Parathyroid adenoma (tissue), 2 donors: ENCODE results near the gene BCR.

Source experiments
- H2AFZ ChIP-seq: fragments of 300-600 bp; sonication (generic); one replicate; pipeline ENCODE4 v1.7.0; 2017; ENCODE audit warnings: antibody characterized with exemption, mild to moderate bottlenecking
- H3K27ac ChIP-seq: fragments of 300-600 bp; sonication (generic); one replicate; pipeline ENCODE4 v1.7.0; 2017
- H3K27me3 ChIP-seq: fragments of 300-600 bp; sonication (generic); one replicate; pipeline ENCODE4 v1.7.0; 2017; ENCODE audit warnings: low read length; ENCODE audit not compliant: control insufficient read depth, insufficient read depth
- H3K36me3 ChIP-seq: fragments of 300-600 bp; sonication (generic); one replicate; pipeline ENCODE4 v1.7.0; 2017; ENCODE audit warnings: low read length; ENCODE audit not compliant: control insufficient read depth, insufficient read depth
- H3K4me1 ChIP-seq: fragments of 300-600 bp; sonication (generic); one replicate; pipeline ENCODE4 v1.7.0; 2017; ENCODE audit warnings: control low read depth
- H3K4me2 ChIP-seq: fragments of 300-600 bp; sonication (generic); one replicate; pipeline ENCODE4 v1.7.0; 2017; ENCODE audit warnings: low read length
- H3K4me3 ChIP-seq: fragments of 300-600 bp; sonication (generic); one replicate; pipeline ENCODE4 v1.7.0; 2017; ENCODE audit warnings: low read depth, low read length
- H3K79me2 ChIP-seq: fragments of 300-600 bp; sonication (generic); one replicate; pipeline ENCODE4 v1.7.0; 2017; ENCODE audit warnings: control low read depth
- H3K9ac ChIP-seq: fragments of 300-600 bp; sonication (generic); one replicate; pipeline ENCODE4 v1.7.0; 2017; ENCODE audit warnings: mild to moderate bottlenecking
- H3K9me3 ChIP-seq: fragments of 300-600 bp; sonication (generic); one replicate; pipeline ENCODE4 v1.7.0; 2017; ENCODE audit warnings: low read length; ENCODE audit not compliant: control insufficient read depth
- TF ChIP-seq, protein P1 (sequence below): fragments of 300-600 bp; sonication (generic); IDR thresholded peaks from one replicate; pipeline ENCODE4 v1.7.0; 2017; ENCODE audit warnings: antibody characterized with exemption, mild to moderate bottlenecking
- donor health status: primary hyperparathyroidism.

Gene BCR

DNA sequence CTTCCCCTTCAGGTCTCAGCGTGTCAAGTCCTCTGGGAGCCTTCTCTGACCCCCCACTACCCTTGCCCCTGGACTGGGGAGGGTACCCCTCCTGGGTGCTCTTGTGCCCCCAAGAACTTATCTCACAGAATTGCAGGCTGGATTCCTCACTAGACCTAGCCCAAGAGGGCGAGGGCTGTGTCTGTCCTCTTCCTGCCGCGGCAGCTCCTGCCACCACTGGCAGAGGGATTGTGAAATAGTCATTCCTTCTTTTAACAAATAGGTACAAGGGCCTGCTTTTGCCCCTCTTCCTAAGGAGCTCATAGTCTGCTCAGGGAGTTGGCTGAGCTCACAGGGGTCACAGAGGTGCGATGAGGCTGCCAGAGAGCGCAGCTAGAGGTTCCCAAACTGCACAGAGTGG lies 29.5 kb upstream of the BCR start:
- Histone ChIP-seq H2AFZ (no peak overlapping the region), H3K4me3 (no peak overlapping the region), H3K36me3 (no peaks in the 10 kb centered on the region), H3K27me3 (no peaks in the 10 kb centered on the region), H3K27ac (no peak overlapping the region), H3K9ac (no peak overlapping the region), H3K9me3 (no peaks in the 10 kb centered on the region), H3K4me1 (peaks cover 2% of the 10 kb centered on the region), H3K79me2 (no peaks in the 10 kb centered on the region), H3K4me2 (no peak overlapping the region)
- TF ChIP-seq, protein P1, sequence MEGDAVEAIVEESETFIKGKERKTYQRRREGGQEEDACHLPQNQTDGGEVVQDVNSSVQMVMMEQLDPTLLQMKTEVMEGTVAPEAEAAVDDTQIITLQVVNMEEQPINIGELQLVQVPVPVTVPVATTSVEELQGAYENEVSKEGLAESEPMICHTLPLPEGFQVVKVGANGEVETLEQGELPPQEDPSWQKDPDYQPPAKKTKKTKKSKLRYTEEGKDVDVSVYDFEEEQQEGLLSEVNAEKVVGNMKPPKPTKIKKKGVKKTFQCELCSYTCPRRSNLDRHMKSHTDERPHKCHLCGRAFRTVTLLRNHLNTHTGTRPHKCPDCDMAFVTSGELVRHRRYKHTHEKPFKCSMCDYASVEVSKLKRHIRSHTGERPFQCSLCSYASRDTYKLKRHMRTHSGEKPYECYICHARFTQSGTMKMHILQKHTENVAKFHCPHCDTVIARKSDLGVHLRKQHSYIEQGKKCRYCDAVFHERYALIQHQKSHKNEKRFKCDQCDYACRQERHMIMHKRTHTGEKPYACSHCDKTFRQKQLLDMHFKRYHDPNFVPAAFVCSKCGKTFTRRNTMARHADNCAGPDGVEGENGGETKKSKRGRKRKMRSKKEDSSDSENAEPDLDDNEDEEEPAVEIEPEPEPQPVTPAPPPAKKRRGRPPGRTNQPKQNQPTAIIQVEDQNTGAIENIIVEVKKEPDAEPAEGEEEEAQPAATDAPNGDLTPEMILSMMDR = no peak

DNA sequence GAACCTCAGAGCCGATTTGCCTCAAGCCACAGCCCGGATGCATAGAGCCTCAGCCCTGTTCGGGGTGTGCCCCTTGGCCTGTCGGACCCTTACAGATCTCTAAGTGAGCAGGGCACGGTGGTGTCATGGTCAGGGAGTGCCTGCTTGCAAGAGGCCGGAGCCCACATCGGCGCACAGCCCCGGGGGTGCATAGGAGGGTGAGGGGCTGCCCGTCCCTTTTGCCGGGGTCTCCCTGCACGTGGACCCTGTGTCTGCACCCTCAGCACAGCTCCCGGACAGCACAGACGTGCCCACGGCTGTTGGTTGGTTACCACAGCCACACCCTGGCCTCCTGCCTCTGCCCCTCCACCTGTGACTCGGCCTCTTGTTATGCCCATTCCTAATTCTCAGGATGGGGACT lies 28.5 kb upstream of the BCR start:
- Histone ChIP-seq H3K4me1 (peaks cover under 1% of the 10 kb centered on the region), H3K79me2 (no peaks in the 10 kb centered on the region), H3K9me3 (no peaks in the 10 kb centered on the region), H3K27me3 (no peaks in the 10 kb centered on the region), H3K9ac (no peak overlapping the region), H3K4me2 (no peak overlapping the region), H2AFZ (no peak overlapping the region), H3K4me3 (no peak overlapping the region), H3K27ac (no peak overlapping the region), H3K36me3 (no peaks in the 10 kb centered on the region)
- TF ChIP-seq, protein P1 = no peak

- no peaks in the 10 kb centered on the region for H3K27me3 ChIP-seq
- H3K27ac ChIP-seq = no peak overlapping the region
- no peaks in the 10 kb centered on the region for H3K79me2 ChIP-seq
- TF ChIP-seq, protein P1 = no peak
- H3K4me3 ChIP-seq = no peak overlapping the region
- H3K36me3 ChIP-seq = no peaks in the 10 kb centered on the region
- H2AFZ ChIP-seq = no peak overlapping the region
- H3K4me1 ChIP-seq = no peaks in the 10 kb centered on the region
- H3K9ac ChIP-seq = no peak overlapping the region
- no peaks in the 10 kb centered on the region for H3K9me3 ChIP-seq
- no peak overlapping the region for H3K4me2 ChIP-seq
Measured at GRCh38 chr22:23152238-23153114, 27.8 kb upstream of the BCR start.

DNA sequence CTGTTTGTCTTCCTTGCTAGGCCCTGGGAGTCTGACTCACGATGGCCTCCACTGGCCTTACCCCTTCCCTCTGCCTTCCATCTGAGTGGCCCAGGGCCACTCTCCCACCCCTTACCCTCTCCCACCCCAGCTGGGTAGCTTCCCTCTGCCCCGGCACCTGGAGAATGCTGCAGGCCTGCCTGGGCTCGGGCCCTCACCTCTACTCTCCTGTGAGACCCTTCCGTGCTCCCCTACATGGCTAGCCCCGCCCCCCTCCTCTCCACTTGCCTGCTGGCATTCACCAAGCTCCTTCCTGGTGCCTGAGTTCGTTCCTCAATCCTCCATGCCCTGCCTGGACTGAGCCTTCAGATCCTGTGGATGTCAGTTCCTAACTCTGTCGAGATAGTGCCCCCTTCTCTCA lies 26.3 kb upstream of the BCR start:
- Histone ChIP-seq H3K79me2 (no peaks in the 10 kb centered on the region), H3K27me3 (no peaks in the 10 kb centered on the region), H3K9ac (no peak overlapping the region), H3K36me3 (no peaks in the 10 kb centered on the region), H3K4me2 (no peak overlapping the region), H3K27ac (no peak overlapping the region), H3K9me3 (no peaks in the 10 kb centered on the region), H3K4me1 (no peaks in the 10 kb centered on the region), H2AFZ (no peak overlapping the region), H3K4me3 (no peak overlapping the region)
- TF ChIP-seq, protein P1 = no peak

- TF ChIP-seq, protein P1 = no peak
- H3K4me3 ChIP-seq = no peak overlapping the region
- no peaks in the 10 kb centered on the region for H3K27me3 ChIP-seq
- no peaks in the 10 kb centered on the region for H3K79me2 ChIP-seq
- no peak overlapping the region for H3K4me2 ChIP-seq
- H3K36me3 ChIP-seq = no peaks in the 10 kb centered on the region
- H3K9me3 ChIP-seq = no peaks in the 10 kb centered on the region
- no peak overlapping the region for H2AFZ ChIP-seq
- no peak overlapping the region for H3K9ac ChIP-seq
- no peaks in the 10 kb centered on the region for H3K4me1 ChIP-seq
- H3K27ac ChIP-seq = no peak overlapping the region
Measured at GRCh38 chr22:23154461-23154860, 25.8 kb upstream of the BCR start.
